IPS DF 6.9 (cell line): ENCODE data around the gene UBR1.

Experiments
- DNase-seq: peaks from one replicate; pipeline ENCODE4 v3.0.0-alpha.2; 2013; ENCODE audit warnings: low read depth, low spot score
- H3K27ac ChIP-seq: one replicate; pipeline ENCODE4 v1.5.1; 2013; ENCODE audit warnings: low read length, control low read depth
- H3K27me3 ChIP-seq: 2 replicates; pipeline ENCODE4 v1.6.1; 2013; ENCODE audit warnings: mild to moderate bottlenecking, low read length; ENCODE audit not compliant: control insufficient read depth, insufficient read depth
- H3K36me3 ChIP-seq: 2 replicates; pipeline ENCODE4 v1.6.1; 2013; ENCODE audit warnings: low read length; ENCODE audit not compliant: control insufficient read depth, insufficient read depth
- H3K4me1 ChIP-seq: 2 replicates; pipeline ENCODE4 v1.6.1; 2013; ENCODE audit warnings: low read length; ENCODE audit not compliant: control insufficient read depth, insufficient read depth
- H3K4me3 ChIP-seq: 2 replicates; pipeline ENCODE4 v1.5.1; 2013; ENCODE audit warnings: mild to moderate bottlenecking, low read length
- H3K9me3 ChIP-seq: 2 replicates; pipeline ENCODE4 v1.6.1; 2013; ENCODE audit warnings: low read length, inconsistent platforms; ENCODE audit not compliant: control insufficient read depth, insufficient read depth
- WGBS: extraction: QIAGEN DNeasy Blood & Tissue Kit; methylation state at CpG from one replicate; pipeline ENCODE4 v1.1.7; 2013; ENCODE audit warnings: mixed read lengths, missing lambda C conversion rate; ENCODE audit not compliant: insufficient read length, insufficient coverage; 5-methylcytosine and 5-hydroxymethylcytosine counted together

The UBR1 gene

DNA sequence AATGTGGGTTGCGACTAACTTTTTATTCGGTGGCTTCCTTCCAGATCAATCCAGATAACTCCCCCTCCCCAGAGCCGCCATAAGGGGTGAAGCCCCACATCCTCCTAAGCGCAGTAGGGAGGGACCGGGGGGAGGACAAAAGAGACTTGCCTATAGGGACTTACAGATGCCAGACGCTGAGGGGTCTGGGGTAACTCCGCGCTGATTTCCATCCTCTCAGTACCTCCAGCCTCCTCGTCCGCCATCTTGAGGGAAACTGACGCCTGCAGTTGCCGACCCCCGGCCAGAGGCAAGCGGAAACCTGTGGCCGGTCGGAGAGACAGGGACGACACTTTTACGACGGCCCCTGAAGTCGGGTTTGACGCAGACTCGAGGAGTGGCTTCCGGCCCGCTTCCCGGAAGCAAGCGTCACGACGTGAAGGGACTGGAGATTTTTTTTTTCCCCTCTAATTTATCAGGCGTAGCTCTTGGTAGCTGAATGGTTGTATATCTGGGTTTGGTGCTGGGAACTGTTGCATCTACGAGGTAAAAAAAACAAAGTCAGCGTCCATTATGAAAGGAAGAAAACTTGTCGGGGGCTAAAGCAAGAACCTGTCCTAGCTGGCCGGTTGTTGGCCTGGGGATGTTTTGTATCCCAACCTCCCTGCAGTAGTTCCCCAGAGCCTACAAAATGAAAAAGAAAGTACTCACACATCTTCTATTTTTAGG, at the start of gene UBR1:
TSS of gene UBR1 (minus strand) at position 261 of the 708 bp plus-strand sequence. CDS start at position 245, 16 bp downstream.
- DNase-seq: peak; percentile 84
- Histone ChIP-seq H3K4me3 (peak within 1 kb of the TSS; percentile 73; the same call in 1 of the 2 replicates), H3K27ac (no peak within 1 kb of the TSS), H3K27me3 (no peaks in the 10 kb centered on the region), H3K9me3 (no peaks in the 10 kb centered on the region), H3K4me1 (no peaks in the 10 kb centered on the region), H3K36me3 (no peaks in the 10 kb centered on the region; the same call in 1 of the 2 replicates)
- WGBS: no CpG with 5 or more reads among the region's 33 CpGs

DNA sequence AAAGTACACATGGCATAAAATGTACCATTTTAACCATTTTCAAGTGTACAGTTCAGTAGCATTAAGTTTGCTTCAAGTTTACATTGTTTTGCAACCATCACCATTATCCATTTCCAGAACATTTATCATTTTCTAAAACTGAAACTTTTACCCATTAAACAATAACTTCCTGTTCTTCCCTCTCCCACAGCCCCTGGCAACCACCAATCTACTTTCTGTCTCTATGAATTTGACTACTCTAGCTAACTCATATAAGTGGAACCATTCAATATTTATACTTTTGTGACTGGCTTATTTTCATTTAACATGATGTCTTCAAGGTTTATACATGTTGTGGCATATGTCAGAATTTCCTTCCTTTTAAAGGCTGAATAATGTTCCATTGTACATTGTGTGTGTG, 47.4 kb upstream of the UBR1 start:
- no peaks in the 10 kb centered on the region for H3K36me3 ChIP-seq

DNA sequence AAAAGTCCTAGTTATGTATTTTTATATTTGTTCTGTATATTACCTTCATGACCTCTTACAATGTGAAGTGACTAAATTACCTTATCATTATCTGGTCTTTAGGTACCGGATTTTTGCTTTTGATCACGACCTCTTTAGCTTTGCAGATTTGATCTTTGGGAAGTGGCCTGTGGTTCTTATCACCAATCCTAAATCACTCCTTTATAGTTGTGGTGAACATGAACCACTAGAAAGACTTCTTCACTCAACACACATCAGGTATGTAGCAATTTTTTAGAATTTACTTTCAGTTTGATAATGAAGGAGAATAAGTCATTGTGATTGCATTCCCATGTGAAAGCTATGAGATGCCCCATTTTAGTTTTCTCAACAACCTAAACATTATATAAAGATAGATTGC, 45.9 kb upstream of the UBR1 start:
- H3K4me1 ChIP-seq: no peaks in the 10 kb centered on the region
- no peaks in the 10 kb centered on the region for H3K36me3 ChIP-seq
- no peak overlapping the region for H3K27ac ChIP-seq
- H3K9me3 ChIP-seq: no peaks in the 10 kb centered on the region
- no peak overlapping the region for H3K4me3 ChIP-seq
- H3K27me3 ChIP-seq: no peaks in the 10 kb centered on the region
- no peak for DNase-seq
- WGBS: no CpG with 5 or more reads among the region's 2 CpGs

More for the DNA sequence above, 47.4 kb upstream of the UBR1 start:
- Histone ChIP-seq H3K9me3 (no peaks in the 10 kb centered on the region), H3K4me1 (no peaks in the 10 kb centered on the region), H3K27me3 (no peaks in the 10 kb centered on the region), H3K4me3 (no peak overlapping the region), H3K27ac (no peak overlapping the region)
- no peak for DNase-seq

DNA sequence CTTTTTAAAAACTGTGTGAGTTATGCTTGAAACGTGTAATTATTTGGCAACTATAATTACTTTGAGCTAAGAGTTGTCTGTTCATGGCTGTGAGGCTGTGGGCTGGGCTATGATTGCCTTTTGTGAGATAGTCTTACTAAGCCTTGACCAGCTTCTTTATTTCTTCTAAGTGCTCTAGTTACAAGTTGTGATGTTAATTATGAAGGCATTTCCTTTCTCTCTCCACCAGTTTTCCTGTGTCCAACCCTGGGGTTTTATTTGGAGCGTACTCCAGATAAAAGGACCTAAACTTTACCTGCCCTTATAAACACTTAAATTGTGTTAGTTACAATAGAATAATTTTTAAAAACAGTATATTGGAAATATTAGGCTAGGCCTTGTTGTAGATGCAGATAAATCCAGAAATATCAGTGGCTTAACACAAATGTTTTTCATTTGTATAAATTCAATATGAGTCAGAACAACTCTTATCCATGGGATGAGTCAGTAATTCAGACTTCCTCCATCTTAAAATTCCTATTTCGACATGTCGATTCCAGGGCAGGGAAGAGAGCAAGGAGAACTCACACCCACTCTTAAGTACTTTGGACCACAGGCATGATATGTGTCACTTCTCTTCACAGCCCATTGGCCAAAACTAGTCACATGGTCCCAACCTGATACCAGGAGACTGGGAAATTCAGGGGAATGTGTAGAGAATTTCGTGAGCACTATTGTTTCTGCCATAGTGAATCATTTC, 44.5 kb upstream of the UBR1 start:
- DNase-seq: no peak
- Histone ChIP-seq H3K4me1 (no peaks in the 10 kb centered on the region), H3K36me3 (no peaks in the 10 kb centered on the region), H3K9me3 (no peaks in the 10 kb centered on the region), H3K27ac (no peak overlapping the region), H3K27me3 (no peaks in the 10 kb centered on the region), H3K4me3 (no peak overlapping the region)
- WGBS: no CpG with 5 or more reads among the region's 5 CpGs

DNA sequence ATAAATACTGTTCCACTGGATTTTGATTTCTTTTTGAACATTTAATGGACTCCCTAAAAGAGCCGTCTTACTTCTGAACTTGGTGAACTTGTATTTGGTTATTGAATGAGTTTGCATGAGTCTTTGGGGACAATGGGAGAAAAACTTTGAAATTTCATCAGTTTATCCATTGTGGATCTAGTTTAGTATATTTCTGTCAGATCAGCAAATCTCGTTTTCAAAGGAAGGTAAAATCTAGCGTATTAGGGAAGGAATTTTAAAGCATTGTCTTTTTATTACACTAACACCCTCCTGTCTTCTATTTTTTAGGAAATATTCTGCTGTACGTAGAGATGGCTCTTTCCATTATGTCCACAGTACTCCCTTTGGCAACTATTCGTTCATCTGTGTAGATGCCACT, 40.3 kb upstream of the UBR1 start:
- Histone ChIP-seq H3K27ac (no peak overlapping the region), H3K27me3 (no peaks in the 10 kb centered on the region), H3K4me3 (no peak overlapping the region), H3K9me3 (no peaks in the 10 kb centered on the region), H3K36me3 (no peaks in the 10 kb centered on the region), H3K4me1 (no peaks in the 10 kb centered on the region)
- no peak for DNase-seq
- no CpG with 5 or more reads among the region's 5 CpGs for WGBS

GRCh38 chr15:43144512-43144911, 38.7 kb upstream of the UBR1 start:
- H3K9me3 ChIP-seq: no peaks in the 10 kb centered on the region
- no peaks in the 10 kb centered on the region for H3K27me3 ChIP-seq
- no peak overlapping the region for H3K27ac ChIP-seq
- no peak for DNase-seq
- no peak overlapping the region for H3K4me3 ChIP-seq
- no peaks in the 10 kb centered on the region for H3K4me1 ChIP-seq
- no peaks in the 10 kb centered on the region for H3K36me3 ChIP-seq

DNA sequence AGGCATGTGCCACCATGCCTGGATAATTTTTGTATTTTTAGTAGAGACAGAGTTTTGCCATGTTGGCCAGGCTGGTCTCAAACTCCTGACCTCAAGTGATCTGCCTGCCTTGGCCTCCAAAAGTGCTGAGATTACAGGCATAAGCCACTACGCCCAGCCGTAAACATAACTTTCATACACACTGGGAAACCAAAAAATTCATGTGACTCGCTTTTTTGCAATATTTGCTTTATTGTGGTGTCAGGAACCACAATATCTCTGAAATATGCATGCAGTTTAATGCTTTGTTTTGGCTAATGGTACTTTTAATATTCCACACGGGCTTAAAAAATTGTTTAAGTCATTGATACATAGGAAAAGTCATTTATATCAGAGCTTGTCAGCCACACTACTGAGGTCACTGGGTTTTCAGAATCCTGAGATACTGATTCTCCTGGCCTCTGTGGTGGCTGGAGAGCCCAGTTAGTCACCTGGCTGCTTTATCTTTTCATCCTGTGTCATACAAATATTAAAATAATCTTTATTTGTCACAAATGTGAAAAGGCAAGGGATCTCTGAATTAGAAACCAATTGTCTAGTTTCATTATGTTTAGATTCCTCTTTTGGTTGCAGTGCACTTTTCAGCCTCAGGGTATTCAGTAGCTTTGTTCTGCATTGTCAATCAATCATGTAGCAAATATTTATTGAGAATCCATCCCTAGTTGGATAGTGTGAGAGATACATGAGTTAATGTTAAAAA, 37.5 kb upstream of the UBR1 start:
- no CpG with 5 or more reads among the region's 4 CpGs for WGBS
- Histone ChIP-seq H3K4me1 (no peaks in the 10 kb centered on the region), H3K27ac (no peak overlapping the region), H3K27me3 (no peaks in the 10 kb centered on the region), H3K9me3 (no peaks in the 10 kb centered on the region), H3K4me3 (no peak overlapping the region), H3K36me3 (no peaks in the 10 kb centered on the region)
- no peak for DNase-seq

DNA sequence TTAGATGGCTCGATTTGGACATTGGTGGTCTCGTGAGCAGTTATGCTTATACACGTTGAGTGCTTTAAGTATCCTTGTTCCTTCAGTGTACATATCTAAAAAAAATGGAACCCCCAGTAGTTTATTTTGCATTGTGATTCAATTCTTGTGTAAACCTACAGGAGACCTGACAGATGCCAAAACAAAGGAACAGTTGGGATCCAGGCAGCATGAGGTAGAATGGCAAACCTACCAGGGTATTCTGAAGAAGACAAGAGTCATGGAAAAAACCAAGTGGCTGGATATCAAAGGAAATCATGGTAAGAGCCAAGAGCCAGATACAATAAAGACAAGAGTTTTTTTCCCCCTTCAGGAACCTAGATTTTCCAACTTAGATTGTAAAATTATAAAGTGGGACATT, 29.5 kb upstream of the UBR1 start:
- Histone ChIP-seq H3K27me3 (peaks cover 7% of the 10 kb centered on the region; the same call in 1 of the 2 replicates), H3K36me3 (no peaks in the 10 kb centered on the region), H3K27ac (no peak overlapping the region), H3K4me1 (no peaks in the 10 kb centered on the region), H3K4me3 (no peak overlapping the region), H3K9me3 (no peaks in the 10 kb centered on the region)
- no CpG with 5 or more reads among the region's 3 CpGs for WGBS
- no peak for DNase-seq

DNA sequence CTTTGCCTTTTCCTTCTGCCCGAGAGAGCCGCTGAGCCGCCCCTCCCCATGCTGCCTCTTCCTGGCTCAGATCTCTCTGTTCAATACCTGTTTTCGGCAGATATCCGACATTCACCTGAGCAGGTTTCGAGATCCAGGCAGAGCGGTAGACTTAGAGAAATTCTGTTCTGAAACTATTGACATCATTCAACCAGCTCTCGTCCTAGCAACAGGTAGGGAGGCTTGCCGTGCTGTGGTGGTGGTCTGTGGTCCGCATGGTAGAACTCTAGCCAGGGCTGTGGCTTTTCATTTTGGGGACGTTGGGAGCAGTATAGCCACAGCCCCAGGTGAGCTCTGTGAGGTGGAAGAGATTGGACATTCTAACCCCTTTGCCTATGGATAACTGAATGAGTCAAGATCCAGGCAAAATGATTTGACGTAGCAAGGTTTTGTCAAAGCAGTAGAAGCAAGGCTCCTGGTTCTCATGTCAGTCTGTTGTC, 28.4 kb upstream of the UBR1 start:
- peak overlapping the region; percentile 84 for H3K4me3 ChIP-seq
- H3K4me1 ChIP-seq: no peaks in the 10 kb centered on the region
- H3K27ac ChIP-seq: no peak overlapping the region
- H3K9me3 ChIP-seq: no peaks in the 10 kb centered on the region
- peaks cover 7% of the 10 kb centered on the region; the same call in 1 of the 2 replicates for H3K27me3 ChIP-seq
- H3K36me3 ChIP-seq: no peaks in the 10 kb centered on the region
- DNase-seq: no peak
- WGBS: no CpG with 5 or more reads among the region's 12 CpGs

DNA sequence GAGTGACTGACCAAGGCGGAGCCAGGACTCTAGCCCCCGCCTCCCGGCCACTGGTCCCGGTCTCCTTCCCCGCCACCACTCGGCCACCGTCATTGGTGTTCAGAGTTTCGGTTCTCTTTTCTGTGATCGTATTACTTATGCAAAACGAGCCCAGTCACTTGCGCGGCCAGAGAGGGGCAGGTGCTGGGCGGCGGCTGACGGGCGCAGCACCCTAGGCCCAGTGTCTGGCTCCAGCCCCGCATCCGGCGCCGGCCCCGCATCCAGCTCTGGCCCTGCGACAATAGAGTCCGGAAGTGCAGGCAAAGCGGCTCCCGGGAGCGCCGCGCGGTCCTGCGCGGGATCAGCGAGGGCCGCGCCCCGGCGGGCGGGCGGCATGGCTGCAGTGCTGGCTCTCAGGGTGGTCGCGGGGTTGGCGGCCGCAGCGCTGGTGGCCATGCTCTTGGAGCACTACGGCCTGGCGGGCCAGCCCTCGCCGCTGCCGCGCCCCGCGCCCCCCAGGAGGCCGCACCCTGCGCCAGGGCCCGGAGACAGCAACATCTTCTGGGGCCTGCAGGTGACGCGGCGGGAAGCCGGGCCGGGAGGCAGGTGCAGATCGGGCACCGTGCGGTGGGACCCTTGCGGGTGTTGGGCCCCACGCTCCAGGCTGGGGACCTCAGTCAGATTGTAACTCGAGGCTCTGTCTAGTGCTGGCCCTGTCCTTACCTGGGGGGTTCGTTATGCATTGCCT, 27.8 kb upstream of the UBR1 start, which contains the start of gene TMEM62:
TSS of gene TMEM62 (plus strand) at position 157 of the 727 bp plus-strand sequence. CDS start at position 374, 217 bp downstream.
- H3K4me3 ChIP-seq: peak within 1 kb of the TSS; percentile 84
- H3K27ac ChIP-seq: no peak within 1 kb of the TSS
- H3K36me3 ChIP-seq: no peaks in the 10 kb centered on the region
- no peaks in the 10 kb centered on the region for H3K4me1 ChIP-seq
- no CpG with 5 or more reads among the region's 66 CpGs for WGBS
- H3K27me3 ChIP-seq: peaks cover 7% of the 10 kb centered on the region; the same call in 1 of the 2 replicates
- H3K9me3 ChIP-seq: no peaks in the 10 kb centered on the region
- peak; percentile 39 for DNase-seq
